ENCODE results near the gene E2F4.

The E2F4 gene

DNA sequence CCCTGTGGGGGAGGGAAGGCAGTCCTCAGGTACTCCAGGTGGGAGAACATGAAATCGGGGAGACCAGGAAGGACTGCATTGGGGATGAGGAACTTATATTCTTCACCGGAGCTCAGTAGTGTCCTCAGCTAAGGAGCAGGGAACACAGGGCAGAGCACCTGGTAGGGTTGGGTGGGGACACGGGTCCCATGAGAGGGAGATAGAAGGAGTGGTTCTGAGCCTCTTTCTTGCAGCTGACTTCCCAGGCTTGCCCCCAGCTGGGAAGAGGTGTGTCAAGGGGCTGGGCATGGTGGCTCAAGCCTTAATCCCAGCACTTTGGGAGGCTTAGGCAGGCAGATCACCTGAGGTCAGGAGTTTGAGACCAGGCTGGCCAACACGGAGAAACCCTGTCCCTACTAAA, 53.2 kb downstream of the E2F4 start:
- H3K9me3 ChIP-seq (replicated peaks; ENCODE audit: insufficient read depth, low read length) = no peaks in the 10 kb centered on the region
- H3K27ac ChIP-seq (ENCODE audit: low read length) = peak overlapping the region; percentile 85
- no peaks in the 10 kb centered on the region for H4K20me1 ChIP-seq (ENCODE audit: insufficient read depth, low read length)
- H3K27me3 ChIP-seq (replicated peaks; ENCODE audit: insufficient read depth, low read length) = peaks cover 13% of the 10 kb centered on the region
- peaks cover 51% of the 10 kb centered on the region for H3K79me2 ChIP-seq (ENCODE audit: low read length)
- peak overlapping the region; percentile 93 for H3K4me3 ChIP-seq (ENCODE audit: low read length)
- TF ChIP-seq, protein P1, sequence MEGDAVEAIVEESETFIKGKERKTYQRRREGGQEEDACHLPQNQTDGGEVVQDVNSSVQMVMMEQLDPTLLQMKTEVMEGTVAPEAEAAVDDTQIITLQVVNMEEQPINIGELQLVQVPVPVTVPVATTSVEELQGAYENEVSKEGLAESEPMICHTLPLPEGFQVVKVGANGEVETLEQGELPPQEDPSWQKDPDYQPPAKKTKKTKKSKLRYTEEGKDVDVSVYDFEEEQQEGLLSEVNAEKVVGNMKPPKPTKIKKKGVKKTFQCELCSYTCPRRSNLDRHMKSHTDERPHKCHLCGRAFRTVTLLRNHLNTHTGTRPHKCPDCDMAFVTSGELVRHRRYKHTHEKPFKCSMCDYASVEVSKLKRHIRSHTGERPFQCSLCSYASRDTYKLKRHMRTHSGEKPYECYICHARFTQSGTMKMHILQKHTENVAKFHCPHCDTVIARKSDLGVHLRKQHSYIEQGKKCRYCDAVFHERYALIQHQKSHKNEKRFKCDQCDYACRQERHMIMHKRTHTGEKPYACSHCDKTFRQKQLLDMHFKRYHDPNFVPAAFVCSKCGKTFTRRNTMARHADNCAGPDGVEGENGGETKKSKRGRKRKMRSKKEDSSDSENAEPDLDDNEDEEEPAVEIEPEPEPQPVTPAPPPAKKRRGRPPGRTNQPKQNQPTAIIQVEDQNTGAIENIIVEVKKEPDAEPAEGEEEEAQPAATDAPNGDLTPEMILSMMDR (IDR thresholded peaks at IDR 0.05; ENCODE audit: low read length) = no peak
- TF ChIP-seq EZH2 (optimal IDR thresholded peaks at IDR 0.05; ENCODE audit: low read depth, low read length) (no peak), EZH2phosphoT487 (IDR thresholded peaks at IDR 0.05; ENCODE audit: low read length) (no peak)
- peak overlapping the region; percentile 79 for H3K4me2 ChIP-seq (ENCODE audit: low read depth, low read length)
- peaks cover 36% of the 10 kb centered on the region for H3K4me1 ChIP-seq (ENCODE audit: low read length)
- H3K36me3 ChIP-seq (replicated peaks; ENCODE audit: insufficient read depth, low read length) = no peaks in the 10 kb centered on the region
- no peaks in the 10 kb centered on the region for H3K9me2 ChIP-seq (replicated peaks; ENCODE audit: insufficient read depth, low read length)
- H2AFZ ChIP-seq (ENCODE audit: low read length) = no peak overlapping the region
- H3K9ac ChIP-seq (ENCODE audit: low read length) = peak overlapping the region; percentile 80; the same call in 1 of the 2 replicates
- H3F3A ChIP-seq (ENCODE audit: insufficient read depth, low read length) = peaks cover 44% of the 10 kb centered on the region
- no peak for DNase-seq

DNA sequence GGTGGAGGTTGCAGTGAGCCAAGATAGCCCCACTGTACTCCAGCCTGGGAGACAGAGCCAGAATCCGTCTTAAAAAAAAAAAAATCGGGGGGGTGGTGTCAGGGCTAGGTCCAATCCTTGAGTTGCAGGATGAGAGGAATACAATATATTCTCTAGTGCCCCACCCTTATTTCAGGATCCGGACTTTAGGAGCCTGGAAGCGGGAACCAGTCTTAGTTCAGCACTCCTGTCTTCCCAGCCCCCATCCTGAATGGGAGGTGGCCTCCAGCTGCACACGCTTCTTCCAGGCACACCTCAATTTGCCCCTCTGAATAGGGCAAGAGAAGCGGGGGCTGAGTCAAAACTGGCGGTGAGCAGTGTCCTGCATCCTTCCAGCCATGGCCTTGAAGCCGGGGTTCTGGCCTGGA, 53.7 kb downstream of the E2F4 start:
- Histone ChIP-seq H3K4me3 (ENCODE audit: low read length) (peak overlapping the region; percentile 93), H4K20me1 (ENCODE audit: insufficient read depth, low read length) (no peaks in the 10 kb centered on the region), H3K79me2 (ENCODE audit: low read length) (peaks cover 48% of the 10 kb centered on the region), H3K4me1 (ENCODE audit: low read length) (peaks cover 36% of the 10 kb centered on the region), H3K9me2 (replicated peaks; ENCODE audit: insufficient read depth, low read length) (no peaks in the 10 kb centered on the region), H3K9me3 (replicated peaks; ENCODE audit: insufficient read depth, low read length) (no peaks in the 10 kb centered on the region), H3K9ac (ENCODE audit: low read length) (peak overlapping the region; percentile 80), H3K27me3 (replicated peaks; ENCODE audit: insufficient read depth, low read length) (peaks cover 17% of the 10 kb centered on the region), H3K36me3 (replicated peaks; ENCODE audit: insufficient read depth, low read length) (no peaks in the 10 kb centered on the region), H3F3A (ENCODE audit: insufficient read depth, low read length) (peaks cover 44% of the 10 kb centered on the region), H2AFZ (ENCODE audit: low read length) (peak overlapping the region; percentile 71; the same call in 1 of the 2 replicates), H3K4me2 (ENCODE audit: low read depth, low read length) (peak overlapping the region; percentile 79), H3K27ac (ENCODE audit: low read length) (peak overlapping the region; percentile 85)
- no peak for DNase-seq
- TF ChIP-seq EZH2 (optimal IDR thresholded peaks at IDR 0.05; ENCODE audit: low read depth, low read length) (no peak), EZH2phosphoT487 (IDR thresholded peaks at IDR 0.05; ENCODE audit: low read length) (no peak)
- TF ChIP-seq, protein P1 (IDR thresholded peaks at IDR 0.05; ENCODE audit: low read length) = no peak

DNA sequence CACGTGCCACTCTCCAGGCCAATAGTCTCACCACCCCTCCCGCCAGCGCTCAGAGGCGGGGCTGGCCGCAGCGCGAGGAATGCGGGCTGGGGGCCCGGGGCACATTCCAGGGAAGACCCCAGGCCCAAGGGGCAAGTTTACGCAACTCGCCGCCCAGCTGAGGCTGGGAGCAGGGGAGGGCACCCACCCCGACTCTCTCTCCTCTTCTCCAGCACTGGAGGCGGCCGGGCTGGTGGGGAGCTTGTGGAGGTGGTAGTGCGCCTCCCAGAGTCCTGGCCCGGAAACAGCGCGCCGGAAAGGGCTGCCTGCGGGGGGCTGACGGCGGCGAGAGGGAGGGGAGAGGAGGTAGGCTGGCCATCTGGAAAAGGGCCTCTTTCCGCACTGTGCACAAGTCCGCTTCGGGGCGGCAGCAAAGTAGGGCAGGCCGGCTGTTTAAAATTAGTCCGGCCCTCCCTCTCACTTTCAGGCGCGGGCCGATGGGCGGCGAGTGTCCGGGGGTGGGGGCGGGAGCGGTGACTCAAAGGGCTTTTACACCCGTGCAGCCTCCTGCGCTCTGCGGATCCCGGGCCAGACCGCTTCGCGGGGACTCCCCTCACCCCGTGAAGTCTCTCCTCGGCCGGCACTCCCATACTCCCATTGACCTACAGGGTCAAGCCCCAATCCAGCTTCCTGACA, 54.3 kb downstream of the E2F4 start:
- Histone ChIP-seq H4K20me1 (ENCODE audit: insufficient read depth, low read length) (no peaks in the 10 kb centered on the region), H3K9me3 (replicated peaks; ENCODE audit: insufficient read depth, low read length) (no peaks in the 10 kb centered on the region), H2AFZ (ENCODE audit: low read length) (peak overlapping the region; percentile 71; the same call in 1 of the 2 replicates), H3K4me1 (ENCODE audit: low read length) (peaks cover 36% of the 10 kb centered on the region), H3K9ac (ENCODE audit: low read length) (peak overlapping the region; percentile 80), H3K27ac (ENCODE audit: low read length) (peak overlapping the region; percentile 85), H3K27me3 (replicated peaks; ENCODE audit: insufficient read depth, low read length) (peaks cover 18% of the 10 kb centered on the region), H3K4me2 (ENCODE audit: low read depth, low read length) (peak overlapping the region; percentile 79), H3K9me2 (replicated peaks; ENCODE audit: insufficient read depth, low read length) (no peaks in the 10 kb centered on the region), H3F3A (ENCODE audit: insufficient read depth, low read length) (peaks cover 44% of the 10 kb centered on the region), H3K79me2 (ENCODE audit: low read length) (peaks cover 44% of the 10 kb centered on the region), H3K4me3 (ENCODE audit: low read length) (peak overlapping the region; percentile 93), H3K36me3 (replicated peaks; ENCODE audit: insufficient read depth, low read length) (no peaks in the 10 kb centered on the region)
- TF ChIP-seq, protein P1 (IDR thresholded peaks at IDR 0.05; ENCODE audit: low read length) = peak; percentile 33
- no peak for TF ChIP-seq EZH2 (optimal IDR thresholded peaks at IDR 0.05; ENCODE audit: low read depth, low read length)
- peak; percentile 83 for DNase-seq

All from MM.1S (cell line).